CMK (cell line): ENCODE data around the gene TLE1.
"Not testable (repeated sequence)": the region's sequence is repeated elsewhere in the genome, so short reads cannot be mapped to it uniquely, and the experiment has no call there.

Experiments used
- DNase-seq: peaks from one replicate; pipeline ENCODE4 v3.0.0-alpha.2; 2010; ENCODE audit warnings: low read depth

The TLE1 gene

GRCh38 chr9:81689343-81690175 lies at the start of gene TLE1:
TSS of gene TLE1 (minus strand) at chr9:81689547. CDS start at chr9:81688240, 1,307 bp downstream.
- DNase-seq, result no peak

- DNase-seq, result no peak
Observed at GRCh38 chr9:81737871-81738507, 48.6 kb upstream of the TLE1 start.

- DNase-seq, result not testable (repeated sequence)
Observed at GRCh38 chr9:81730498-81730897, 41.2 kb upstream of the TLE1 start.

GRCh38 chr9:81729135-81729534 lies 39.8 kb upstream of the TLE1 start:
- DNase-seq, result no peak

GRCh38 chr9:81724242-81724889 lies 35.0 kb upstream of the TLE1 start:
- no peak for DNase-seq

GRCh38 chr9:81722277-81722676 lies 32.9 kb upstream of the TLE1 start:
- no peak for DNase-seq

- DNase-seq, result no peak
Observed at GRCh38 chr9:81720450-81721086, 31.2 kb upstream of the TLE1 start.

GRCh38 chr9:81719972-81720371 lies 30.6 kb upstream of the TLE1 start:
- DNase-seq, result no peak

GRCh38 chr9:81718244-81718643 lies 28.9 kb upstream of the TLE1 start:
- DNase-seq, result no peak

- no peak for DNase-seq
Observed at GRCh38 chr9:81717747-81718077, 28.4 kb upstream of the TLE1 start.

- DNase-seq, result no peak
Observed at GRCh38 chr9:81717061-81717746, 27.9 kb upstream of the TLE1 start.

GRCh38 chr9:81716409-81716808 lies 27.1 kb upstream of the TLE1 start:
- no peak for DNase-seq

GRCh38 chr9:81705578-81705977 lies 16.2 kb upstream of the TLE1 start:
- DNase-seq, result no peak

- no peak for DNase-seq
Observed at GRCh38 chr9:81694541-81694940, 5.2 kb upstream of the TLE1 start.

- no peak for DNase-seq
Observed at GRCh38 chr9:81693671-81694378, 4.5 kb upstream of the TLE1 start.

- no peak for DNase-seq
Observed at GRCh38 chr9:81690251-81690851, 1.0 kb upstream of the TLE1 start.

- DNase-seq, result not testable (repeated sequence)
Observed at GRCh38 chr9:81689093-81689342, 329 bp downstream of the TLE1 start.

GRCh38 chr9:81688262-81689092 lies 870 bp downstream of the TLE1 start:
- not testable (repeated sequence) for DNase-seq

GRCh38 chr9:81687521-81688261 lies 1.7 kb downstream of the TLE1 start:
- DNase-seq, result no peak
